PC-3 (cell line): Measurements from ENCODE around the gene HK1.

Source experiments
- EZH2 ChIP-seq: fragments of 300-600 bp; sonication (generic); IDR thresholded peaks from one replicate; pipeline ENCODE4 v1.6.1; 2017; ENCODE audit warnings: antibody characterized with exemption, mild to moderate bottlenecking, low read length; ENCODE audit not compliant: unreplicated experiment
- EZH2phosphoT487 ChIP-seq: fragments of 300-600 bp; sonication (generic); IDR thresholded peaks from 2 replicates; pipeline ENCODE4 v1.6.1; 2018; ENCODE audit warnings: mild to moderate bottlenecking, antibody characterized with exemption, low read length, borderline replicate concordance
- TF ChIP-seq, protein P1 (sequence below): fragments of 300-600 bp; sonication (generic); conservative IDR thresholded peaks from 2 replicates; pipeline ENCODE4 v1.5.1; 2017; ENCODE audit warnings: antibody characterized with exemption, low read depth, mild to moderate bottlenecking, low read length

DNA sequence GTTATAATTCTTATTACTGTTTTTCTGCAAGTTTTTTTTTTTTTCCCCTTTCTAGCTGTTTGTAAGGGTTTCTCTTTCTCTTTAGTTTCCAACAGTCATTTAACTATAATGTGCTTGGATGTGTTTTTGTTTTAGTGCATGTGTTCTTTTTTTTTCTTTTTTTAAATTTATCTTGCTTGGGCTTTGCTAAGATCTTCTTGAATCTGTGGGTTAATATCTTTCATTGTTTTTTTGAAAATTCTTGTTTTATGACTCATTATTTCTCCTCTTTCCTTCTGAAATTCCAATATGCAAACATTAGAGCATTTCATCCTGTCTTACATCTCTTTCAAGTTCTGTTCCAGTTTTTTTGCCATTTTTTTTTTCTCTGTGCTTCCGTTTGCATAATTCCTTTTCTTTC, 5.7 kb upstream of the HK1 start:
- TF ChIP-seq, protein P1, sequence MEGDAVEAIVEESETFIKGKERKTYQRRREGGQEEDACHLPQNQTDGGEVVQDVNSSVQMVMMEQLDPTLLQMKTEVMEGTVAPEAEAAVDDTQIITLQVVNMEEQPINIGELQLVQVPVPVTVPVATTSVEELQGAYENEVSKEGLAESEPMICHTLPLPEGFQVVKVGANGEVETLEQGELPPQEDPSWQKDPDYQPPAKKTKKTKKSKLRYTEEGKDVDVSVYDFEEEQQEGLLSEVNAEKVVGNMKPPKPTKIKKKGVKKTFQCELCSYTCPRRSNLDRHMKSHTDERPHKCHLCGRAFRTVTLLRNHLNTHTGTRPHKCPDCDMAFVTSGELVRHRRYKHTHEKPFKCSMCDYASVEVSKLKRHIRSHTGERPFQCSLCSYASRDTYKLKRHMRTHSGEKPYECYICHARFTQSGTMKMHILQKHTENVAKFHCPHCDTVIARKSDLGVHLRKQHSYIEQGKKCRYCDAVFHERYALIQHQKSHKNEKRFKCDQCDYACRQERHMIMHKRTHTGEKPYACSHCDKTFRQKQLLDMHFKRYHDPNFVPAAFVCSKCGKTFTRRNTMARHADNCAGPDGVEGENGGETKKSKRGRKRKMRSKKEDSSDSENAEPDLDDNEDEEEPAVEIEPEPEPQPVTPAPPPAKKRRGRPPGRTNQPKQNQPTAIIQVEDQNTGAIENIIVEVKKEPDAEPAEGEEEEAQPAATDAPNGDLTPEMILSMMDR = no peak
- TF ChIP-seq EZH2 (no peak), EZH2phosphoT487 (no peak)
